Psoas muscle (tissue), 8 donors: ENCODE results near the gene PAX6. TPM values are rescaled to one million over a fixed set of nuclear protein-coding genes. Genes with fewer than 3 reads are reported as not detected.

Experiments used
- ATAC-seq, 4 donors: fragments of 200-7000 bp; cut with Tn5 transposase; one replicate each; pipeline ENCODE4 v1.9.1; 2020; ENCODE audit warnings: moderate library complexity in 3 of 4, mild to moderate bottlenecking in 2 of 4
- DNase-seq, 2 donors: peaks; one replicate each; pipeline ENCODE4 v3.0.0-alpha.2; 2020
- H3K27ac ChIP-seq: fragments of 200-600 bp; one replicate; pipeline ENCODE4 v1.8.0; 2022
- H3K27me3 ChIP-seq, 3 donors: fragments of 200-600 bp in 1 of 3; one replicate each; pipeline versions ENCODE4 v1.6.1 to v1.8.0; 2013 to 2022; ENCODE audit warnings: low read length in 2 of 3, mild to moderate bottlenecking in 2 of 3, moderate library complexity in 1 of 3; ENCODE audit not compliant: insufficient read depth in 3 of 3
- H3K36me3 ChIP-seq, 2 donors: fragments of 200-600 bp in 1 of 2; one replicate each; pipeline versions ENCODE4 v1.6.1 to v1.8.0; 2013 to 2022; ENCODE audit warnings: low read depth in 1 of 2, mild to moderate bottlenecking in 1 of 2, moderate library complexity in 1 of 2; ENCODE audit not compliant: insufficient read depth in 1 of 2
- H3K4me1 ChIP-seq: fragments of 200-600 bp; one replicate; pipeline ENCODE4 v1.8.0; 2022
- H3K4me3 ChIP-seq: fragments of 200-600 bp; one replicate; pipeline ENCODE4 v1.8.0; 2022; ENCODE audit warnings: mild to moderate bottlenecking
- H3K9me3 ChIP-seq: fragments of 200-600 bp; one replicate; pipeline ENCODE4 v1.8.0; 2022
- WGBS, 3 donors: extraction: QIAGEN DNeasy Blood & Tissue Kit; methylation state at CpG; one replicate each; pipeline versions ENCODE4 v1.1.6 to v1.1.7; 2013; 5-methylcytosine and 5-hydroxymethylcytosine counted together
- intact Hi-C, 2 donors: fragments of 100-400 bp; cut with DNase I; formaldehyde crosslinking; loops; one replicate each; pipeline versions ENCODE4 v1.11.0 to v1.14.2; 2022
- polyA plus RNA-seq, 3 donors: library from polyadenylated mRNA; stranded (reverse); fragments of 200-250 nt; gene quantifications; one replicate each; pipeline ENCODE4 v1.2.3, GENCODE V29; 2013
- total RNA-seq, 4 donors: library from RNA; stranded (reverse); fragmentation: NEBNext Ultra II Directional in 2 of 4; extraction: Animal tissue kit (Norgen Biotek cat#: 25700) in 2 of 4; gene quantifications; one replicate each; pipeline versions ENCODE4 v1.2.1 to v1.2.4, GENCODE V29; 2021 to 2023
- TF ChIP-seq, protein P1 (sequence below): fragments of 200-600 bp; IDR thresholded peaks from one replicate; pipeline ENCODE4 v1.8.0; 2022; ENCODE audit warnings: antibody characterized with exemption
- donor health status: healthy with polysubstance abuse.
- donor health status: DM: no; HTN: no; CAD: no; lungs with moderate emphysema.
- donor health status: Bipolar disorder and iron deficiency.
- donor health status: healthy.
- donor health status: DM: yes; HTN: yes; CAD: no.
- donor health status: DM: no; HTN: no; CAD: no.
- donor health status: DM: no; HTN: no; CAD: no.
- donor health status: DM: yes; HTN: yes; CAD: no.

The PAX6 gene
- total and polyA plus RNA-seq, 7 donors = 0.75 TPM; not detected in 6

DNA sequence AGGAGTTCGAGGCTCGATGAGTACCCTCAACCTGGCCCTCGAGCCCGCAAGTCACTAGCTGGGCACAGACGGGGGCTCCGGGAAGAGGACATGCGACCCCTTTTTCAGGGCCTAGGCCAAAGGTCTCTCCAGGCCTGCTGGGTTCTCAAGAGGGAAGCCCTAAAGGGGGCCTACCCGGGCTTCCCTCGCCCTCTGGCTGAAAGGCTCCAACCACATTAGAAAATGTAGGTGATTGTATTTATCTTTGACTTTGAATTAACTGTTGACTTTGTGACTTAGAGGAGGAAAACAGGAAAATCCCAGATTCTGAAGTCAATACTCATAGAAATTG, 7.3 kb upstream of the PAX6 start:
- DNase-seq (no peak), ATAC-seq (no peak)
- H3K27ac ChIP-seq = no peak overlapping the region
- H3K36me3 ChIP-seq = no peaks in the 10 kb centered on the region
- peaks cover 36% of the 10 kb centered on the region for H3K4me1 ChIP-seq
- peak overlapping the region; percentile 62 for H3K4me3 ChIP-seq
- no peaks in the 10 kb centered on the region for H3K9me3 ChIP-seq
- 10 to 21% (median 18%) methylated on average over 9 of the region's 9 CpGs for WGBS, 3 donors
- H3K27me3 ChIP-seq = peaks cover 0 to 100% (median 84%) of the 10 kb centered on the region in 3 donors
- TF ChIP-seq, protein P1, sequence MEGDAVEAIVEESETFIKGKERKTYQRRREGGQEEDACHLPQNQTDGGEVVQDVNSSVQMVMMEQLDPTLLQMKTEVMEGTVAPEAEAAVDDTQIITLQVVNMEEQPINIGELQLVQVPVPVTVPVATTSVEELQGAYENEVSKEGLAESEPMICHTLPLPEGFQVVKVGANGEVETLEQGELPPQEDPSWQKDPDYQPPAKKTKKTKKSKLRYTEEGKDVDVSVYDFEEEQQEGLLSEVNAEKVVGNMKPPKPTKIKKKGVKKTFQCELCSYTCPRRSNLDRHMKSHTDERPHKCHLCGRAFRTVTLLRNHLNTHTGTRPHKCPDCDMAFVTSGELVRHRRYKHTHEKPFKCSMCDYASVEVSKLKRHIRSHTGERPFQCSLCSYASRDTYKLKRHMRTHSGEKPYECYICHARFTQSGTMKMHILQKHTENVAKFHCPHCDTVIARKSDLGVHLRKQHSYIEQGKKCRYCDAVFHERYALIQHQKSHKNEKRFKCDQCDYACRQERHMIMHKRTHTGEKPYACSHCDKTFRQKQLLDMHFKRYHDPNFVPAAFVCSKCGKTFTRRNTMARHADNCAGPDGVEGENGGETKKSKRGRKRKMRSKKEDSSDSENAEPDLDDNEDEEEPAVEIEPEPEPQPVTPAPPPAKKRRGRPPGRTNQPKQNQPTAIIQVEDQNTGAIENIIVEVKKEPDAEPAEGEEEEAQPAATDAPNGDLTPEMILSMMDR = no peak
- intact Hi-C loops = no loop called here

DNA sequence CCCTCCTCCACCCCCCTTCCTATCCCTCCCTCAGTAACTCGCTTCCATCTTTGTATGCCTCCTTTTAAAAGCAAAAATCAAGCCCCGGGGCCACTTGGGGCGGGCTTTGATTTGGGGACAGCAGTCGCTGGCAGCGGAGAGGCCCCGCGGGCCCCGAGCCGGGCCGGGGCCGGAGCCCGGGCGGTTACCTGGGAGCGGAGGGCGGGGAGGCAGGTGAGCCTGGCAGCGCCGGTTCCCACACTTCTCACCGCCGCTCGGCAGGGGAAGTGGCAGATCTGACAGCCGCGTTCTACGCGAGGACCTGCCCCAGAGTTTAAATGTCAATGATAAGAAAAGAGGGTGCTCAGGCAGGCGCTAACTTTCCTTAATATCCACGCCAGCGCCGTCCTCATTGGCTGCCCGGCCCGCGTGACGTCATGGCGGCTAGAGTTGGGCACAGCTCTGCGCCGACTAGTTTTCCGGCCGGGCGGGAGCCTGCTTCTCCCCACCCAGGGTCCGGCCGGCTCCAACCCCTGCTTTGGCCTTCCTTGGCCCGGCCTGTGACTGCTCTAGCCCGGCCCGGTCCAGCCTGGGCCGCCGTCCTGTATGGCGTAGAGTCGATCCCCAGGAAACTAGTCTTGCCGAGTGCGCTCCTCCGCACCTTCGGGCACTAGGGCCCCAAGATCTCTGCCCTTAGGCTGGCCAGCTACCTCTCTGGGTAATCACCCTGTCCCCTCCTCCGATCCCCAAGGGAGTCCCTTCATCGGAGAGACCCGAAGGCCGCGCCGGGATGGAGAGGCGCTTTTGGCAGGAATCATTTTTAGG, 6.7 kb upstream of the PAX6 start:
- 4% methylated on average over 48 to 58 of the region's 58 CpGs for WGBS, 3 donors
- intact Hi-C loops = no loop called here
- Histone ChIP-seq H3K4me1 (peaks cover 37% of the 10 kb centered on the region), H3K4me3 (peak overlapping the region; percentile 62), H3K27me3 (peaks cover 0 to 100% (median 84%) of the 10 kb centered on the region in 3 donors), H3K9me3 (no peaks in the 10 kb centered on the region), H3K36me3 (no peaks in the 10 kb centered on the region), H3K27ac (no peak overlapping the region)
- TF ChIP-seq, protein P1 = no peak
- ATAC-seq (peak in 3 of 4 donors; percentile 12 to 33 (median 19)), DNase-seq (no peak)

DNA sequence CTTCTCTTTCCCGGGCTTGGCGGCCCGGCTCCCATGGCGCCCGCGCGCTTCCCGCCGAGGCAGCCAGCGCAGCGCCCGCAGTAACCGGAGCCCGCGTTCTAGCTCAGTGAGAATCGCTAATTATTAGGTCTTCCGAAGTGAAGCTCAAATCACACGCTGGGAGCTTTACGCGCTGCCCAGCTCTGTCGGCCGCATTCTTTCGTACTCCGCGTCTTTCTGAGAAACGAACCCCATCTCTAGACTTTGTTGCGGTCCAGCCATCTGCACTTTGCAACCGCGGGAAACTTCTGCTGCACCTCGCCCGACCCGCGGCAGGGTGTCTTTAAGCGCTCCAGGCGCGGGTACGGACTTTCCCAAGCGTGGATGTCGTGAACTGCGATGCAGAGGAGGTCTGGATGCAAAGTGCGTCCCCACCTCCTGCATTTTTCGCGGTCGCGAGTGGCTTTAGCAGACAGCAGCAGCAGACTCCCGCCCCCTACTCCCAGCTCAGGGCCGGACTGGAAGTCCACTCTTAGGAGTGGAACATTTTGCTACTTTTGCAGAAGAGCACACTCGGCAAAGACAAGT, 6.0 kb upstream of the PAX6 start:
- H3K9me3 ChIP-seq = no peaks in the 10 kb centered on the region
- H3K27me3 ChIP-seq = peaks cover 0 to 100% (median 84%) of the 10 kb centered on the region in 3 donors
- H3K27ac ChIP-seq = no peak overlapping the region
- H3K4me3 ChIP-seq = peak overlapping the region; percentile 62
- TF ChIP-seq, protein P1 = no peak
- intact Hi-C loops = no loop called here
- ATAC-seq (no peak), DNase-seq (no peak)
- WGBS, 3 donors = 0 to 1% (median 1%) methylated on average over 46 to 48 of the region's 48 CpGs
- H3K4me1 ChIP-seq = peaks cover 43% of the 10 kb centered on the region
- H3K36me3 ChIP-seq = no peaks in the 10 kb centered on the region

DNA sequence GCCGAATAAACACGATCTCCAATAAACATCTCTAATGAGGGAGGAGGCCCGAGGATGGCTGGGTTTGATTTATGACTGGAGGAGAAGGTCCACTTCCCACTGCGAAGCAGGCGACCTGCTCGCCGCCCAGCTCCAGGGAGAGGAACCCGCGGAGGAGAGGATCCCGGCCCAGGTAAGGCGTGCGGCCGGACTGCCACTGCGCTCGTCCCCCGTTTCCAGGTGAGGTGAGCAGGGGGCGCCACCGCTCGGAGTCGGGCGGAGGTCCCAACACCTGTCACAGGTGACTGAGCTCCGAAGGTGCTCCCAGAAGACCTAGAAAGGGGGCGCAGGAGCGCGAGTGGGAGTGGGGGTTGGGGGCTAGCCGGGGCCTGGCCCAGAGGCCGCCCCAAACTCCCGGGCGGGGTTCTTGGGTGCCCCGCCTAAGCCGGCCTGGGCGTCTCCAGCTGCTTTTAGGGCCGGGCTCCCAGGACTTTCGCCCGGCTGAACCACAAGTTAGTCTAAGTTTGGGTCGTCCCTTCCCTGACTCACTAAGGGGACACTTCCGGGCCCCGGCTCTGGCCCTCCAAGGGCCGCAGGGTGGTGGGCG, 5.4 kb upstream of the PAX6 start:
- Histone ChIP-seq H3K36me3 (no peaks in the 10 kb centered on the region), H3K4me3 (peak overlapping the region; percentile 62), H3K27me3 (peaks cover 0 to 98% (median 84%) of the 10 kb centered on the region in 3 donors), H3K9me3 (no peaks in the 10 kb centered on the region), H3K4me1 (peaks cover 46% of the 10 kb centered on the region), H3K27ac (no peak overlapping the region)
- TF ChIP-seq, protein P1 = no peak
- 1 to 3% (median 3%) methylated on average over 31 to 40 of the region's 40 CpGs for WGBS, 3 donors
- ATAC-seq (no peak), DNase-seq (no peak)
- intact Hi-C loops = no loop called here
